Adipose tissue (tissue), 3 donors: ENCODE results near the gene FBLN2. TPM values are rescaled to one million over a fixed set of nuclear protein-coding genes. Genes with fewer than 3 reads are reported as not detected.

Experiments used
- H3K27ac ChIP-seq: one replicate; pipeline ENCODE4 v1.5.1; 2013; ENCODE audit warnings: low read depth, low read length
- WGBS, 3 donors: extraction: QIAGEN DNeasy Blood & Tissue Kit; methylation state at CpG; one replicate each; pipeline ENCODE4 v1.1.7; 2013; 5-methylcytosine and 5-hydroxymethylcytosine counted together
- polyA plus RNA-seq, 3 donors: library from polyadenylated mRNA; stranded (reverse); fragments of 200-250 nt; gene quantifications; one replicate each; pipeline ENCODE4 v1.2.3, GENCODE V29; 2013
- donor health status: healthy with polysubstance abuse.
- donor health status: Bipolar disorder and iron deficiency.
- donor health status: healthy.

Gene FBLN2
- polyA plus RNA-seq, 3 donors, result 10.2 to 147 (median 91.1) TPM

DNA sequence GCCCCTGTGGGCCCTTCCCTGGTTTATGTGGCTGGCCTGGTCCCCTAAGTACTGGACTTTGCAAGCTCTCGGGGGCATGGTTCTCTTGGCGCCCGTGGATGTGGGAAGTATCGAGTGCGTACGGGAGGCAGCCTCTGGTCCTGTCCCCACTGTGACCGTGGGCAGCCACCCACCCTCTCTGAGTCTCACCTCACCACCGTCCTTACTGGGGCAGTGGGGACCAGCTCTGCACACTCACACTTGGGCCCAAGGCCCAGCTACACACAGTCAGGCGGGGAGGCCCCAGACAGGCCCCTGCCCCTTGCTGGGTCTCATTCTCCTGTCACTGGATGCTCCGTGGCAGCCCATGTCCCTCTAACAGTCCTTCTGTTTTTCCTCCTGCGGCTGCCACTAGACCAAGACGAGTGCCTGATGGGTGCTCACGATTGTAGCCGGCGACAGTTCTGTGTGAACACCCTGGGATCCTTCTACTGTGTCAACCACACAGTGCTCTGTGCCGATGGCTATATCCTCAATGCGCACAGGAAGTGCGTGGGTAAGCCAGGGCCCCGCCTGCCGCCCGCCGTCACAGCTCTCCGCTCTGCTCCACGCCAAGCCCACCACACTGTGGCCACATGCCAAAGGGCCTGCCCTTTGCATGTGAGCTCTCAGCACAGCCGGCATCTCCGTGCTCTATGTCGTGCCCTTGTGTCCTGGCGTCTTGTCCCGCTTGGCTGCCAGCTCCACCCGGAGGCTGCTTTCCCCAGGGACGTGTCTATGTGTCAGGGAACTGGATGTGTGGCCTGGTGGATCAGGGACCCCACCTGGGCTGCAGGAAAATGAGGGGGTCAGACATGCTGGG, 72.7 kb downstream of the FBLN2 start:
- WGBS, 3 donors, result 79 to 86% (median 82%) methylated on average over 31 of the region's 31 CpGs
- no peak overlapping the region for H3K27ac ChIP-seq

DNA sequence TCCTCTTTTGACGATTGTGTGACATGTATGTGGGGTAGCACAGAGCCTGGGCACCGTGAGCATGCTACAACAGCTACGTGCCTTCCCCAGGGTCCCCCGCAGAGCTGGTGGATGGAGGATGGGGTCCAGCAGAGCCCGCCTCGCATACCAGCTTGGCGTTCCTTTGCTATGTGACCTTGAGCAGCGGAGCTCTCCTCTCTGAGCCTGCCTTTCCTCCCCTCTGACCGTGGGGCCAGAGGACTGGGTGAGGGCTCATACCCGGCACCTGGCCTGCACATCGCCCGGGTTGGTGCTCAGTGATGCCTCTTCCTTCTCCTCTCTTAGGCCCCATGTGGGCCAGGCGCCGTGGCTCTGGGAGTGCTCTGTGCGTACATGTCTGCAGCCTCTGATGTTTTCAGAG, 73.4 kb downstream of the FBLN2 start:
- WGBS, 3 donors, result 71 to 93% (median 92%) methylated on average over 14 to 15 of the region's 15 CpGs
- H3K27ac ChIP-seq, result no peak overlapping the region

DNA sequence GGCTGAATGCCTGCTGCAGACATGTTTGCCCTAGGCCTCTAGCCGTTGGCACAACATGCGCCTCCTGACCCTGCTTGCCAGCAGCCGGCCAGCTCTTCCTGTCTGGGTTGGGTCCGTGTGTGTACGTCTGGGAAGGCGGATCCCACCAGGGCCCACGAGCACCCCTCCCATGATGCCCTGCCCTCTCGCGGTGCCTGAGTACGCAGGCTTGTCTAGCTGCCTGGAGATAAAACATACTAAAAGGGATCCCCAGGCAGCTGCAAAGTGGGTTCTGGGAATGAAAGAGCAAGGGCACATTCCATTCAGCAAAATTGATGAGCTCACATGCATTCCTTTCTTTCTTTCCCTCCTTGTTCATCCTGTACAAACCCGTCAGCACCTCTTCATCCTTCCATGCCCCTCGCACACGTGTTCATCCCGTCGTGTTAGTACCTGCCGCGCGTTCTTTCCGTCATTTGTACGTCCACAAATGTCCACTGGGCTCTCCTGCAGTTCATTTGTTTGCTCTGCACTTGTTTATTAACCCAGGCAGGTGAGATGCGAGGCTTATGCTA, 74.3 kb downstream of the FBLN2 start:
- H3K27ac ChIP-seq, result no peak overlapping the region
- 52 to 65% (median 64%) methylated on average over 21 of the region's 21 CpGs for WGBS, 3 donors

DNA sequence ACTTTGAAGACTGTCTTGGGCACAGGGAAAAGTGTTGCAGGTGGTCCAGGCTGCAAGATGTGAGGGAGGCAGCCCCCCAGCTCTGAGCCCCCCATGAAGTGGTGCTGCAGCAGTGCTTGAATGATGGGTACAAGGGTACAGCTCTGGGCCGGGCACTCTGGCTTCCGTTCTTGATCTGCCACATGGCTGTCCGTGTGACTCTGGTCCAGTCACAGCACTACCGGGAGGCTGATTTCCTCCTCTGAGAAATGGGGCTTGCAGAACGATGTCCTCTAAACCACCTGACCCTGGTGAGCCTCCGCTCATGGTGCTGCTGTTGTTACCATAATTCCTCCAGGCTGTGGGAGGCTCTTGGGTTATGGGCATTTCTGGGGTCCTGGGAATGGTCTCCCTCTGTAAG, 75.1 kb downstream of the FBLN2 start:
- WGBS, 3 donors, result 84 to 87% (median 85%) methylated on average over 6 of the region's 6 CpGs
- H3K27ac ChIP-seq, result no peak overlapping the region

DNA sequence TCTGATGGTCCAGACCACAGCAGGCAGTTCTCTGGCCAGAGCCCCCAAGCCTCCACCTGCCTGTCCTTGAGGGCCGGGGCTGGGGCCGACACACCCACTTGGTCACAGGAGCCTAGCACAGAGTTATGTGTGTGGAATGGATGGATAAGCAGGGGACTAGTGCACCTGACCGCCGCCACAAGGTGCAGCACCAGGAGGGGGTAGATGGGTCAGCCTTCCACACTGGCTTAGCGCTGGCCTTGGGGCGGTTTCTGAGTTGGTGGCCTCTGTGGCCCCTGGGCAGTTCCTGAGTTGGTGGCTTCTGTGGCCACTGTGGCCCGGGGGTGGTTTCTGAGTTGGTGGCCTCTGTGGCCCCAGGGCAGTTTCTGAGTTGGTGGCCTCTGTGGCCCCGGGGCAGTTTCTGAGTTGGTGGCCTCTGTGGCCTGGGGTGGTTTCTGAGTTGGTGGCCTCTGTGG, 75.8 kb downstream of the FBLN2 start:
- 95 to 98% (median 98%) methylated on average over 7 to 8 of the region's 8 CpGs for WGBS, 3 donors
- no peak overlapping the region for H3K27ac ChIP-seq

DNA sequence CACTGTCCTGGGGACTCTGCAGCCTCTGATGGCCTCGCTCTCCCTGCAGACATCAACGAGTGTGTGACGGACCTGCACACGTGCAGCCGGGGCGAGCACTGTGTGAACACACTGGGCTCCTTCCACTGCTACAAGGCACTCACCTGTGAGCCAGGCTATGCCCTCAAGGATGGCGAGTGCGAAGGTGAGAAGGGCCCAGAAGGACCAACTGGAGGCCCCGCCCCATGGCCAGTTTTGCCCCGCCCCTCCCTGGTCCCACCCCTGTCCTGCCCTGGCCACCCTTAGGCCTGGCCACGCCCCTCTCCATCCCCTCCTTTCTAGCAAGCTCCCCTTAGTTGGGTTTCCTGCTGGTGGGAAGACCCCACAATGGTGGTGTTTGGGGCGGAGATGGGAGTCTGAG, 77.5 kb downstream of the FBLN2 start:
- 92 to 96% (median 93%) methylated on average over 12 of the region's 12 CpGs for WGBS, 3 donors
- no peak overlapping the region for H3K27ac ChIP-seq

DNA sequence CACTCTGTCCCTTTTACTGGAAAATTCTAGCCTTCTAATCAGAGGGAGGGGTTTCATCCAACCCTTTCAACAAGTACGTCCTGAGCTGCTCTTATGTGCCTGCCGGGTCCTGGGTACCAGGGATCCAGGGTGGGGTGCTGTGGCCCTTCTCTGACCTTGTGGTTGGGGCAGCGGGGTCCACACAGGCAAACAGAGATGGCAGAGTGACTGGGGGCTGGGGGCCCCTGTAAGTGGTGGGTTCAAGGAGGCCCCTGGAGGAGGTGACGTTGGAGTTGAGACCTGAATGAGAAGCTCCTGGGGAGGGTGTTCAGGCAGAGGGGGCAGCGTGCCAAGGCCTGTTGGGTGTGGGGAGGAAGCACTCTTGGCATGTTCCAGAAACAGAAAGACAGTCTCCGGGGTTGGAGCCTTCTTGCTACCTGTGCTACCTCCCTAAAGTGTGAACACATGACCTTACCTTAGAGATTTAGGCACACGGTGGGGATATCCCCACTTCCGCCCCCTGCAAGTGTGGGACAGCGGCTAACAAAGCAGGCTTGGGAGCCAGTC, 78.1 kb downstream of the FBLN2 start:
- no peak overlapping the region for H3K27ac ChIP-seq
- 77 to 82% (median 79%) methylated on average over 9 of the region's 9 CpGs for WGBS, 3 donors

DNA sequence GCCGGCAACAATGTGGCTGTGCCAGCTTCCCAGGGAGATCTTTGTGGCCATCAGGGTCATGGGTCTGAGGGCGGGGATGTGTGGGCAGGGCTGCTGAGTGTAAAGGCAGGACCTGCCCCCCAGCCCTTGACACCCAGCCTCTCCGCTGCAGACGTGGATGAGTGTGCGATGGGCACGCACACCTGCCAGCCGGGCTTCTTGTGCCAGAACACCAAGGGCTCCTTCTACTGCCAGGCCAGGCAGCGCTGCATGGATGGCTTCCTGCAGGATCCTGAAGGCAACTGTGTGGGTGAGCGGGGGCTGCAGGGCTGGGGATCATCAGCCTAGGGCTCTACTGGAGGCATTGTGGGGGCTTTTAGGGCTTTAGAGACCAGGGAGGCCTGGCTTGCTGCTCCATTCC, 78.8 kb downstream of the FBLN2 start:
- H3K27ac ChIP-seq, result no peak overlapping the region
- WGBS, 3 donors, result 90 to 95% (median 95%) methylated on average over 9 of the region's 9 CpGs

DNA sequence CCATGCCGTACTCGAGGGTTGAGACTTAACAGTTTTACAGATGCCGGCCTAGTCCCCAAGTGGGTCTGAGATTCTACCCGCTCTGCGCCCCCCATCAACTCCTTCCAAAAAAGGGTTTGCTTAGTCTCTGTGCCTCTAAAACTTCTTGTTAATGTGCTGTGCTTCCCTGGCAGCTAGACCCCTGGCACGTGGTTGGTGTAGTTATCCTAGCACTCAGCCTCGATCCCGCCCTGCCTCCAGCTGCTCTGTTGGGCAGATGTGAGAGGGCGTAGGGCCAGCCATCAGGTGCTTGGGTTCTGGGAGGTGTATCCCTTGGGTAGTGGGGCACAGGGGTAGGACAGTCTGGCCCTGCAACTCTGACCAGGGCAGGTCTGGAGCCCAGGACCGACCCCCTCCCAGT, 79.5 kb downstream of the FBLN2 start:
- H3K27ac ChIP-seq, result no peak overlapping the region
- WGBS, 3 donors, result 87 to 92% (median 91%) methylated on average over 10 of the region's 10 CpGs

DNA sequence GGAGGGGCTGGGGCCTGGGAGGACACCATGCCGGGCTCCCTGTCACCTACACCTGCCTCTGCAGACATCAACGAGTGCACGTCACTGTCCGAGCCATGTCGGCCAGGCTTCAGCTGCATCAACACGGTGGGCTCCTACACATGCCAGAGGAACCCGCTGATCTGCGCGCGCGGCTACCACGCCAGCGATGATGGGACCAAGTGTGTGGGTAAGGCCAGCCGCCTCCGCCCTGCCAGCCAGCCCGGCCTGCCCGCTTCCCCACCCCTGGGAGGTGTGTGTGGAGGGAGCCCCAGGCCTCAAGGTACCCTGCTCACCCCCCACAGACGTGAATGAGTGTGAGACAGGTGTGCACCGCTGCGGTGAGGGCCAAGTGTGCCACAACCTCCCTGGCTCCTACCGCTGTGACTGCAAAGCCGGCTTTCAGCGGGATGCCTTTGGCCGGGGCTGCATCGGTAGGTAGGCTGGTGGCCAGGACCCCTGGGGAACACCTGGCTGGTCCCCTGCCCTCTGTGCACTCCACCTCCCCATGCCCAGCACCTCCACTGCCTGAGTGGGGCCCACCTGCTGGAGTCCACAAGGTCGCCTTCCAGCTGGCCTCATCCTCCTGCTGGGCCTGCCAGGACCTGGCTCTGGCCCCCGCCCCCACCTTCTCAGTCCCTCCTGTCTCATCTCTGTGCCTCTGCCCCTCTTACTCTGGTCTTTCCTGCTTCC, 80.1 kb downstream of the FBLN2 start:
- 92 to 96% (median 93%) methylated on average over 27 of the region's 27 CpGs for WGBS, 3 donors
- H3K27ac ChIP-seq, result no peak overlapping the region

DNA sequence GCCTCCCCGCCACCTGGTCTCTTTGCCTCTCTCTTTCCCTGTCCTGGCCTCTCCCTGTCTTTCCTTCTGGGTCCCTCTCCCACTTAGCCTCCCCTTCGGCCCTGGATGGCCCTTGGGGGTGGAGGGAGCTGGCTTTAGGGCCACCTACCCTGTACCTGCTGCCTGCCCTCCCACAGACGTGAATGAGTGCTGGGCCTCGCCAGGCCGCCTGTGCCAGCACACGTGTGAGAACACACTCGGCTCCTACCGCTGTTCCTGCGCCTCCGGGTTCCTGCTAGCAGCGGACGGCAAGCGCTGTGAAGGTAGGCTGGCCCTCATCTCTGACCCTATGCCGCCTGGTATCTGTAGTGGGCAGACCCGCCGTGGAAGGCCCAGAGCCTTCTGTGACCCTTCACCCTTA, 80.7 kb downstream of the FBLN2 start:
- no peak overlapping the region for H3K27ac ChIP-seq
- WGBS, 3 donors, result 92 to 94% (median 93%) methylated on average over 15 to 16 of the region's 16 CpGs

DNA sequence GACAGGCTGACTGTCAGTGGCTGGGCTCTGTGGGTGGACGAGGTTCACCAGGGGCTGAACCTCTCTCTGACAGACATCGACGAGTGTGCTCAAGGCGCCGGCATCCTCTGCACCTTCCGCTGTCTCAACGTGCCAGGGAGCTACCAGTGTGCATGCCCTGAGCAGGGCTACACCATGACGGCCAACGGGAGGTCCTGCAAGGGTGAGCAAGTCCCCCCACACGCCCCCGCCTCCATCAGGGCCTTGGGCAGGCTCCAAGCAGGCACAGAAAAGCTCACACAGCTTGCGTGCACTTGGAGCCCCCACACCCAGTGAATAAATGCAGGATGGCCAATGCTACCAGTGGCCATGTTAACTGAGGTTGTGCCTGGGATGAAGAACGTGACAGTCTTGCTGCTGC, 82.3 kb downstream of the FBLN2 start:
- WGBS, 3 donors, result 84 to 88% (median 85%) methylated on average over 13 of the region's 13 CpGs
- no peak overlapping the region for H3K27ac ChIP-seq

DNA sequence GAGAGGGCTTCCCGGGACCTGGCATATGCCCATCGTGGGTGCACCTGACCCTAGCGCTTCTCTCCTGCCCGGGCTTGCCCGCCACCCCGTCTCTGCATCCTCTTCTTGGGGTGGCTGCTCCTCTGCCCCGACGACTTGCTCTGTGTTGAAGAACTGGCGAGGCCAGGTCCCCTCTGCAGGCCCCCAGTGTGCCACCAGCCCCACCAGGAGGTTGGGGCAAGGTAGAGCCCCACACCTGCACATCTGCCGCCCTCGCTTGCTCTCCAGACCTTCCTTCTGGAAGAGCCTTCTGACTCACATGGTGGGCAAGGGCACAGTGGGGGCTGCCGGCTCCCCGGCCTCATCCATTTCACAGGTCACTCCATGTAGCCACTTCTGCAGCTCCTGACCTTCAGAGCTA, 84.3 kb downstream of the FBLN2 start:
- H3K27ac ChIP-seq, result no peak overlapping the region
- 93 to 96% (median 95%) methylated on average over 13 of the region's 13 CpGs for WGBS, 3 donors

DNA sequence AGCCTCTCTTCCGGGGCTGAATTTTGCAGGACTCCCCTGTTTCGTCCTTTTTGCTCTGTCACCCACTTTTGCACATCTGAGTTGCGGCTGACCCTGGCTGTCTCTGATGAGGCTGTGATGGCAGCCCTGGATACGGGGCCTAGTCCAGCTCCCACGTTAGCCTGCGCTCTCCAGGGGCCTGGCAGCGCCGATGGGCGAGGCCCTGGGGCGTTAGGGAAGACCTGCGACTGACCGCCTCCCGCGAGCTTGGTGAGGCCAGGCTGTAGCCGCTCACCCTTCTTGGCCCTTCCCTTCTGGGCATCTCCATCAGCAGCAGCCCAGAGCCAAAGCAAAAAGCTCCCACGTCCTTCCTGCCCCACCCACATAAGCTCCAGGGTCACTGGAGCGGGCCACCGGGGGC, 85.2 kb downstream of the FBLN2 start:
- 70 to 82% (median 78%) methylated on average over 18 of the region's 18 CpGs for WGBS, 3 donors
- H3K27ac ChIP-seq, result no peak overlapping the region

DNA sequence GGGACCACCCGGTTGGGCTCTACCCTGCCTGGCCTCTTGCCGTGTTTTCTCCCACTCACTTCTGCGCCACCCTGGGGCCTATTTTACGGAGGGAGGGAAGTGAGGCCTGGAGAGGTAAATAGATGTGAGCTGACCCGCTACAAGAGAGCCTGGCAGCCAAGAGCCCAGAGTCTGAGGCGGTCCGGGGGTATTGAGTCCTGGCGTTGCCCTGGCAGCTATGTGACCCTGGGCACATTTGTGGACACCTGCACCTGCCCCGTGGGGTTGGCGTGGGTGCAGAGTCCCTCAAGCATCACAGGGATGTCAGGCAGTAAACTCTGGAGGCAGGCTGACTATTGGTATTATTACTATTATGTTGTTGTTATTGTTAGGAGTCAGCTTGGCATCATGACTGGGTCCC, 85.7 kb downstream of the FBLN2 start:
- H3K27ac ChIP-seq, result no peak overlapping the region
- 86 to 91% (median 89%) methylated on average over 10 of the region's 10 CpGs for WGBS, 3 donors

DNA sequence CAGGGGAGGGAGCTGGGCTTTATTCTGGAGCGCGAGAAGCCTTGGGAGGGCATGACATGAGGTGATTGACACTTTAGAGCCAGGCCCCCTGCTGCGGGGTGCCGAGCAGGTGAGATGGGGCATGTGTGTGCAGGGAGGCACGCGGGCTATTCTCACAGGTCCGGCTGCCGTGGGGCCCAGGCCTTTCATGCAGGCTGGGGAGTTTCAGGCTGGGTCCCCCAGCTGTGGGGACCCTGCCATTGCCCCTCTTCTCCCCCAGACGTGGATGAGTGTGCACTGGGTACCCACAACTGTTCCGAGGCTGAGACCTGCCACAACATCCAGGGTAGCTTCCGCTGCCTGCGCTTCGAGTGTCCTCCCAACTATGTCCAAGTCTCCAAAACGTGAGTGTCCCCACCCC, 87.3 kb downstream of the FBLN2 start:
- H3K27ac ChIP-seq, result no peak overlapping the region
- 78 to 90% (median 89%) methylated on average over 14 of the region's 14 CpGs for WGBS, 3 donors

DNA sequence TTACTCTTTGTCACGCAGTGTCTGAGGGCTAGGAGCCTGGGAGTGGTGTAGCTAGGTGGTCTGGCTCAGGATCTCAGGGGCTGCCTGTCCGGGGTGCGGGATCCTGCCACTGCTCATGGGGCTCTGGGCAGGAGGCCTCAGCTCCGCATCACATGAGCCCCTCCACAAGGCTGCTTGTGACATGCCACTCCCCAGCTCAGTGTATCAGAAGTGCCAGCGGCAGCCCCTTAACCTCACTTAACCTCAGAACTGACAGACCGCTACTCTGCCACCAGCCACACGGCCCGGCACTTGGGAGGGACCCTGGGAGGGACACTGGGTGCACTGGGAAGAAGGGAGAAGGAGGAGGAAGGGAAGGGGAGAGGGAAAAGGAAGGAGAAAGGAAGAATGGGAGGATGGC, 87.9 kb downstream of the FBLN2 start:
- WGBS, 3 donors, result 79 to 90% (median 82%) methylated on average over 8 of the region's 8 CpGs
- no peak overlapping the region for H3K27ac ChIP-seq

DNA sequence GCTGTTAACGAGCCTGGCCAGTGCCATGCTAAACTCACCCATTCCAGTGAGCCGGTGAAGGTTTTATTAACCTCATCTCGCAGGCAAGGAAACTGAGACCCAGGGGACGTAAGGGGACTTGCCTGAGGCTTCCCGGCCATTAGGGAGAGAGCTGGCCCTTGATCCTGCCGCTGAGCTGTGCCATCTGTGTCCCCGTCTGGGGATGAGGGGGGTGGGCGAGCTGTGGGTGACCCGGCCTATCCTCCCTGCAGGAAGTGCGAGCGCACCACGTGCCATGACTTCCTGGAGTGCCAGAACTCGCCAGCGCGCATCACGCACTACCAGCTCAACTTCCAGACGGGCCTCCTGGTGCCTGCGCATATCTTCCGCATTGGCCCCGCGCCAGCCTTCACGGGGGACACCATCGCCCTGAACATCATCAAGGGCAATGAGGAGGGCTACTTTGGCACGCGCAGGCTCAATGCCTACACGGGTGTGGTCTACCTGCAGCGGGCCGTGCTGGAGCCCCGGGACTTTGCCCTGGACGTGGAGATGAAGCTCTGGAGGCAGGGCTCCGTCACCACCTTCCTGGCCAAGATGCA, 88.5 kb downstream of the FBLN2 start:
- H3K27ac ChIP-seq, result no peak overlapping the region
- WGBS, 3 donors, result 74 to 81% (median 80%) methylated on average over 31 of the region's 31 CpGs

DNA sequence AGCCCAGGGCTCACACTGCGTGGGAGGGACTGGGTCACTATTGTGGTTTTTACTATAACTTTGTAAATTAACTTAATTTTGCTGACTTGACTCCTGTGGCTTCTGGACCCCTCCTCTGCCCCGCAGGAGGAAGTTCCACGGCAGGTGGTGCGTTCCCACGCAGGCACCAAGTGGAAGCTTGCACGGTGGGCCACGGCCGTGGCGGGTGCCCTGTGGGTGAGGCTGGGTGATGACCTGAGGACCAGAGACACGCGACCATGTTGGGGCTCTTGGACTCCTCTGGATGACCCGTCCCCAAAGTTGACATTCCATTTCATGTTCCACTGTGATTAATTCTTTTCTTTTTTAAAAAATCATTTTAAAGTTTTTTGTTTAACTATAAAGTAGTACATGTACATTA, 89.0 kb downstream of the FBLN2 start:
- 60 to 71% (median 68%) methylated on average over 12 of the region's 12 CpGs for WGBS, 3 donors

More for the DNA sequence above, 89.0 kb downstream of the FBLN2 start:
- H3K27ac ChIP-seq, result no peak overlapping the region
